HepG2 (cell line): ENCODE measurements around the gene NRK. TPM values are rescaled to one million over a fixed set of nuclear protein-coding genes. Genes with fewer than 3 reads are reported as not detected.

ENCODE experiments used
- CCAR2 ChIP-seq: fragments of 200-400 bp; formaldehyde crosslinking; optimal IDR thresholded peaks from 2 replicates; pipeline ENCODE3; 2018; ENCODE audit warnings: low read depth, mild to moderate bottlenecking, low read length, moderate library complexity
- HIVEP1 ChIP-seq: sonication (generic); formaldehyde crosslinking; IDR thresholded peaks from 2 replicates; pipeline ENCODE4 v1.4.0; 2020; ENCODE audit warnings: mild to moderate bottlenecking, missing genetic modification reagents
- IKZF5 ChIP-seq: IDR thresholded peaks from 2 replicates; pipeline ENCODE4 v1.6.1; 2018; ENCODE audit warnings: missing genetic modification reagents, mild to moderate bottlenecking, missing compliant biosample characterization
- KLF9 ChIP-seq: IDR thresholded peaks from 2 replicates; pipeline ENCODE4 v1.6.1; 2016; ENCODE audit warnings: low read depth
- MAF1 ChIP-seq: sonication (generic); formaldehyde crosslinking; IDR thresholded peaks from 2 replicates; pipeline ENCODE4 v1.5.0; 2020; ENCODE audit warnings: missing genetic modification reagents, borderline replicate concordance
- MEIS2 ChIP-seq: sonication (generic); formaldehyde crosslinking; IDR thresholded peaks from 2 replicates; pipeline ENCODE4 v1.9.0; 2021; ENCODE audit warnings: mild to moderate bottlenecking, missing genetic modification reagents
- MNT ChIP-seq: fragments of 450-650 bp; IDR thresholded peaks from 2 replicates; pipeline ENCODE4 v1.6.1; 2016
- NFRKB ChIP-seq: fragments of 450-650 bp; IDR thresholded peaks from 2 replicates; pipeline ENCODE4 v1.6.1; 2017
- SRSF4 ChIP-seq: fragments of 200-400 bp; formaldehyde crosslinking; IDR thresholded peaks from one replicate; pipeline ENCODE4 v1.6.1; 2018; ENCODE audit warnings: mild to moderate bottlenecking, low read depth, low read length, moderate library complexity; ENCODE audit not compliant: poor library complexity, severe bottlenecking
- ZC3H4 ChIP-seq: sonication (generic); formaldehyde crosslinking; IDR thresholded peaks from 2 replicates; pipeline ENCODE4 v1.4.0; 2020; ENCODE audit warnings: missing genetic modification reagents, borderline replicate concordance
- ZEB1 ChIP-seq: IDR thresholded peaks from 2 replicates; pipeline ENCODE4 v1.6.1; 2012; ENCODE audit warnings: mild to moderate bottlenecking, low read depth, inconsistent platforms; ENCODE audit not compliant: insufficient replicate concordance
- ZNF224 ChIP-seq: sonication (generic); formaldehyde crosslinking; IDR thresholded peaks from 2 replicates; pipeline ENCODE4 v1.5.0; 2020; ENCODE audit warnings: mild to moderate bottlenecking, missing genetic modification reagents
- ZNF274 ChIP-seq: sonication (generic); formaldehyde crosslinking; IDR thresholded peaks from 2 replicates; pipeline ENCODE4 v1.5.1; 2020; ENCODE audit warnings: mild to moderate bottlenecking, missing genetic modification reagents
- ZNF296 ChIP-seq: sonication (generic); formaldehyde crosslinking; conservative IDR thresholded peaks from 2 replicates; pipeline ENCODE4 v1.5.0; 2020; ENCODE audit warnings: mild to moderate bottlenecking, missing genetic modification reagents
- polyA plus RNA-seq, 8 experiments: library from polyadenylated mRNA; depleted of rRNA in 3 of 8; stranded (reverse) in 7 of 8; unstranded in 1 of 8; fragments of >200 nt; fragmentation: Illumina TruSeq in 4 of 8; extraction: Trizol in 4 of 8; gene quantifications; 2 replicates each; pipeline versions ENCODE4 v1.2.1 to v1.2.3, GENCODE V29; 2011 to 2016; ENCODE audit warnings: low read depth in 4 of 8, missing spikeins in 1 of 8, mixed read lengths in 1 of 8; ENCODE audit not compliant: insufficient read depth in 1 of 8
- total RNA-seq, 5 experiments: library from RNA; depleted of rRNA; stranded (reverse); fragments of >200 nt; fragmentation: Illumina TruSeq; extraction: Trizol; gene quantifications; 2 replicates each; pipeline ENCODE4 v1.2.3, GENCODE V29; 2016; ENCODE audit warnings: low read depth in 1 of 5
- TF ChIP-seq, protein P1 (sequence below): sonication (generic); formaldehyde crosslinking; IDR thresholded peaks from 2 replicates; pipeline ENCODE4 v1.4.0; 2020; ENCODE audit warnings: missing genetic modification reagents; ENCODE audit errors: not compliant biosample characterization
- TF ChIP-seq, protein P2 (sequence below): sonication (generic); formaldehyde crosslinking; conservative IDR thresholded peaks from 2 replicates; pipeline ENCODE4 v1.5.0; 2020; ENCODE audit warnings: missing genetic modification reagents
- TF ChIP-seq, protein P3 (sequence below), 2 experiments: sonication (generic) in 1 of 2; formaldehyde crosslinking in 1 of 2; IDR thresholded peaks; 2 replicates each; pipeline versions ENCODE4 v1.4.0 to v1.6.1; 2016 to 2020; ENCODE audit warnings: borderline replicate concordance in 1 of 2, low read depth in 1 of 2, mild to moderate bottlenecking in 1 of 2, missing genetic modification reagents in 1 of 2
- TF ChIP-seq, protein P4 (sequence below): sonication (generic); formaldehyde crosslinking; IDR thresholded peaks from 2 replicates; pipeline ENCODE4 v1.5.0; 2020; ENCODE audit warnings: mild to moderate bottlenecking, missing genetic modification reagents

The NRK gene
- total and polyA plus RNA-seq, 2 of the 13 experiments (the other 11 are each of a cell fraction or from before 2014, with no cell fraction given) = not detected

DNA sequence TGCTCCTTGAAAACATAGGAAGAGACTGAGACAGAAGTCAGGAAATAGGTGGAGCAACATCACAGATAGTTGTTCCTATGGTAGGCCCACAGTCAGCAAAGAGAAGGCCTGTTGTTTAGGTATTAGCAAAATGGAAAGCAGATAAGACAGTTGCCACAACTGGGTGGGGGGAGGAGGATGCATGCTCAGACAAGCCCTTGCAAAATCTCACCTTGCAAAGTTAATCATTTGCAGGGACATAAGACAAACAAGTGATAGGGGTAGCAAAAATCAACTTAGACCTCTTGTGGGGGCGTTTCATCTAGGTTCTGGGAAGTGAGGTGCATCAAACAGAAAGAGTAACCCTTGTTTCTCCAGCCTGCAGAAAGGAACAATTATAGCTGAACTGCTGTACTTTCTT, 185.5 kb downstream of the NRK start (continued):
- no peak for TF ChIP-seq SRSF4
- TF ChIP-seq, protein P1, sequence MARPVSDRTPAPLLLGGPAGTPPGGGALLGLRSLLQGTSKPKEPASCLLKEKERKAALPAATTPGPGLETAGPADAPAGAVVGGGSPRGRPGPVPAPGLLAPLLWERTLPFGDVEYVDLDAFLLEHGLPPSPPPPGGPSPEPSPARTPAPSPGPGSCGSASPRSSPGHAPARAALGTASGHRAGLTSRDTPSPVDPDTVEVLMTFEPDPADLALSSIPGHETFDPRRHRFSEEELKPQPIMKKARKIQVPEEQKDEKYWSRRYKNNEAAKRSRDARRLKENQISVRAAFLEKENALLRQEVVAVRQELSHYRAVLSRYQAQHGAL = no peak
- TF ChIP-seq NFRKB = no peak
- TF ChIP-seq ZNF274 = no peak
- no peak for TF ChIP-seq MAF1 (CRISPR knock-in tag)
- no peak for TF ChIP-seq MEIS2
- TF ChIP-seq, protein P2, sequence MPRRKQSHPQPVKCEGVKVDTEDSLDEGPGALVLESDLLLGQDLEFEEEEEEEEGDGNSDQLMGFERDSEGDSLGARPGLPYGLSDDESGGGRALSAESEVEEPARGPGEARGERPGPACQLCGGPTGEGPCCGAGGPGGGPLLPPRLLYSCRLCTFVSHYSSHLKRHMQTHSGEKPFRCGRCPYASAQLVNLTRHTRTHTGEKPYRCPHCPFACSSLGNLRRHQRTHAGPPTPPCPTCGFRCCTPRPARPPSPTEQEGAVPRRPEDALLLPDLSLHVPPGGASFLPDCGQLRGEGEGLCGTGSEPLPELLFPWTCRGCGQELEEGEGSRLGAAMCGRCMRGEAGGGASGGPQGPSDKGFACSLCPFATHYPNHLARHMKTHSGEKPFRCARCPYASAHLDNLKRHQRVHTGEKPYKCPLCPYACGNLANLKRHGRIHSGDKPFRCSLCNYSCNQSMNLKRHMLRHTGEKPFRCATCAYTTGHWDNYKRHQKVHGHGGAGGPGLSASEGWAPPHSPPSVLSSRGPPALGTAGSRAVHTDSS (CRISPR knock-in tag) = no peak
- TF ChIP-seq, protein P3, sequence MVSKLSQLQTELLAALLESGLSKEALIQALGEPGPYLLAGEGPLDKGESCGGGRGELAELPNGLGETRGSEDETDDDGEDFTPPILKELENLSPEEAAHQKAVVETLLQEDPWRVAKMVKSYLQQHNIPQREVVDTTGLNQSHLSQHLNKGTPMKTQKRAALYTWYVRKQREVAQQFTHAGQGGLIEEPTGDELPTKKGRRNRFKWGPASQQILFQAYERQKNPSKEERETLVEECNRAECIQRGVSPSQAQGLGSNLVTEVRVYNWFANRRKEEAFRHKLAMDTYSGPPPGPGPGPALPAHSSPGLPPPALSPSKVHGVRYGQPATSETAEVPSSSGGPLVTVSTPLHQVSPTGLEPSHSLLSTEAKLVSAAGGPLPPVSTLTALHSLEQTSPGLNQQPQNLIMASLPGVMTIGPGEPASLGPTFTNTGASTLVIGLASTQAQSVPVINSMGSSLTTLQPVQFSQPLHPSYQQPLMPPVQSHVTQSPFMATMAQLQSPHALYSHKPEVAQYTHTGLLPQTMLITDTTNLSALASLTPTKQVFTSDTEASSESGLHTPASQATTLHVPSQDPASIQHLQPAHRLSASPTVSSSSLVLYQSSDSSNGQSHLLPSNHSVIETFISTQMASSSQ (IDR thresholded peaks at IDR 0.05; ENCODE audit: low read depth) = peak; percentile 98
- TF ChIP-seq, protein P3 (CRISPR knock-in tag; IDR thresholded peaks at IDR 0.05; ENCODE audit: borderline replicate concordance) = peak; percentile 99
- TF ChIP-seq, protein P4, sequence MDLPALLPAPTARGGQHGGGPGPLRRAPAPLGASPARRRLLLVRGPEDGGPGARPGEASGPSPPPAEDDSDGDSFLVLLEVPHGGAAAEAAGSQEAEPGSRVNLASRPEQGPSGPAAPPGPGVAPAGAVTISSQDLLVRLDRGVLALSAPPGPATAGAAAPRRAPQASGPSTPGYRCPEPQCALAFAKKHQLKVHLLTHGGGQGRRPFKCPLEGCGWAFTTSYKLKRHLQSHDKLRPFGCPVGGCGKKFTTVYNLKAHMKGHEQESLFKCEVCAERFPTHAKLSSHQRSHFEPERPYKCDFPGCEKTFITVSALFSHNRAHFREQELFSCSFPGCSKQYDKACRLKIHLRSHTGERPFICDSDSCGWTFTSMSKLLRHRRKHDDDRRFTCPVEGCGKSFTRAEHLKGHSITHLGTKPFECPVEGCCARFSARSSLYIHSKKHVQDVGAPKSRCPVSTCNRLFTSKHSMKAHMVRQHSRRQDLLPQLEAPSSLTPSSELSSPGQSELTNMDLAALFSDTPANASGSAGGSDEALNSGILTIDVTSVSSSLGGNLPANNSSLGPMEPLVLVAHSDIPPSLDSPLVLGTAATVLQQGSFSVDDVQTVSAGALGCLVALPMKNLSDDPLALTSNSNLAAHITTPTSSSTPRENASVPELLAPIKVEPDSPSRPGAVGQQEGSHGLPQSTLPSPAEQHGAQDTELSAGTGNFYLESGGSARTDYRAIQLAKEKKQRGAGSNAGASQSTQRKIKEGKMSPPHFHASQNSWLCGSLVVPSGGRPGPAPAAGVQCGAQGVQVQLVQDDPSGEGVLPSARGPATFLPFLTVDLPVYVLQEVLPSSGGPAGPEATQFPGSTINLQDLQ (CRISPR knock-in tag) = no peak
- no peak for TF ChIP-seq KLF9 (CRISPR knock-in tag)
- TF ChIP-seq IKZF5 (CRISPR knock-in tag) = peak; percentile 75; the same call in 1 of the 2 replicates
- TF ChIP-seq CCAR2 = no peak
- no peak for TF ChIP-seq ZC3H4 (CRISPR knock-in tag)
- no peak for TF ChIP-seq ZNF296 (CRISPR knock-in tag)
- no peak for TF ChIP-seq MNT
- TF ChIP-seq ZEB1 = no peak
- TF ChIP-seq ZNF224 (CRISPR knock-in tag) = no peak
- no peak for TF ChIP-seq HIVEP1 (CRISPR knock-in tag)
